HG03460 (cell line): ENCODE measurements around the gene ZDHHC11.
"Not testable (repeated sequence)": the region's sequence is repeated elsewhere in the genome, so short reads cannot be mapped to it uniquely, and the experiment has no call there.

Experiments
- ATAC-seq: cut with Tn5 transposase; IDR thresholded peaks from one replicate; pipeline ENCODE4 v1.9.1; 2021; ENCODE audit not compliant: unreplicated experiment

The ZDHHC11 gene

GRCh38 chr5:845676-846601 lies 4.8 kb downstream of the ZDHHC11 start:
- not testable (repeated sequence) for ATAC-seq

GRCh38 chr5:845031-845675 lies 5.6 kb downstream of the ZDHHC11 start:
- ATAC-seq, result not testable (repeated sequence)

GRCh38 chr5:844426-844825 lies 6.4 kb downstream of the ZDHHC11 start:
- not testable (repeated sequence) for ATAC-seq

- not testable (repeated sequence) for ATAC-seq
Observed at GRCh38 chr5:843926-844325, 6.9 kb downstream of the ZDHHC11 start.

GRCh38 chr5:843371-843770 lies 7.4 kb downstream of the ZDHHC11 start:
- not testable (repeated sequence) for ATAC-seq

- not testable (repeated sequence) for ATAC-seq
Observed at GRCh38 chr5:842402-843221, 8.2 kb downstream of the ZDHHC11 start.

- ATAC-seq, result not testable (repeated sequence)
Observed at GRCh38 chr5:841531-842401, 9.0 kb downstream of the ZDHHC11 start.

- ATAC-seq, result not testable (repeated sequence)
Observed at GRCh38 chr5:840974-841435, 9.8 kb downstream of the ZDHHC11 start.

- ATAC-seq, result not testable (repeated sequence)
Observed at GRCh38 chr5:840118-840973, 10.4 kb downstream of the ZDHHC11 start.

- not testable (repeated sequence) for ATAC-seq
Observed at GRCh38 chr5:838431-838851, 12.3 kb downstream of the ZDHHC11 start.

- ATAC-seq, result not testable (repeated sequence)
Observed at GRCh38 chr5:837621-838121, 13.1 kb downstream of the ZDHHC11 start.

- not testable (repeated sequence) for ATAC-seq
Observed at GRCh38 chr5:835933-836612, 14.7 kb downstream of the ZDHHC11 start.

GRCh38 chr5:834013-834412 lies 16.8 kb downstream of the ZDHHC11 start:
- not testable (repeated sequence) for ATAC-seq

- ATAC-seq, result not testable (repeated sequence)
Observed at GRCh38 chr5:828194-828593, 22.6 kb downstream of the ZDHHC11 start.

- not testable (repeated sequence) for ATAC-seq
Observed at GRCh38 chr5:825544-825943, 25.2 kb downstream of the ZDHHC11 start.

- ATAC-seq, result no peak
Observed at GRCh38 chr5:821504-821903, 29.3 kb downstream of the ZDHHC11 start.

- no peak for ATAC-seq
Observed at GRCh38 chr5:820245-820644, 30.5 kb downstream of the ZDHHC11 start.

- ATAC-seq, result no peak
Observed at GRCh38 chr5:819078-819477, 31.7 kb downstream of the ZDHHC11 start.
